NCI-H345 (cell line): ENCODE data around the gene TMEM198.

Experiments
- DNase-seq: peaks from one replicate; lab custom pipeline; 2025; lab: John Stamatoyannopoulos, UW

Gene TMEM198

GRCh38 chr2:219509780-219510511, 33.9 kb upstream of the TMEM198 start:
- peak; percentile 56 for DNase-seq

- DNase-seq = no peak
Observed at GRCh38 chr2:219510512-219511135, 33.2 kb upstream of the TMEM198 start.

- DNase-seq = no peak
Observed at GRCh38 chr2:219511547-219512325, 32.1 kb upstream of the TMEM198 start.

- DNase-seq = no peak
Observed at GRCh38 chr2:219512524-219513216, 31.2 kb upstream of the TMEM198 start.

GRCh38 chr2:219513787-219514186, 30.0 kb upstream of the TMEM198 start:
- no peak for DNase-seq

- no peak for DNase-seq
Observed at GRCh38 chr2:219514196-219514761, 29.5 kb upstream of the TMEM198 start, which contains the start of gene ASIC4. Gene ASIC4, plus strand, starts transcription at chr2:219514482. Its CDS starts 243 bp downstream, at chr2:219514725.

GRCh38 chr2:219514836-219515235, 29.0 kb upstream of the TMEM198 start:
- no peak for DNase-seq

- no peak for DNase-seq
Observed at GRCh38 chr2:219515874-219516629, 27.8 kb upstream of the TMEM198 start.

- DNase-seq = no peak
Observed at GRCh38 chr2:219516888-219517287, 26.9 kb upstream of the TMEM198 start.

GRCh38 chr2:219517954-219518778, 25.7 kb upstream of the TMEM198 start:
- DNase-seq = no peak

GRCh38 chr2:219519526-219519916, 24.3 kb upstream of the TMEM198 start:
- DNase-seq = no peak

- no peak for DNase-seq
Observed at GRCh38 chr2:219520079-219520478, 23.7 kb upstream of the TMEM198 start.

GRCh38 chr2:219521066-219521880, 22.6 kb upstream of the TMEM198 start:
- DNase-seq = peak; percentile 20

GRCh38 chr2:219522111-219523030, 21.5 kb upstream of the TMEM198 start:
- peak; percentile 12 for DNase-seq

- no peak for DNase-seq
Observed at GRCh38 chr2:219523031-219523671, 20.7 kb upstream of the TMEM198 start.

- DNase-seq = no peak
Observed at GRCh38 chr2:219524817-219525216, 19.0 kb upstream of the TMEM198 start.

GRCh38 chr2:219525533-219526232, 18.1 kb upstream of the TMEM198 start:
- no peak for DNase-seq
